Measurements from ENCODE around the gene CFAP99.

CFAP99 gene

GRCh38 chr4:2478229-2478628 lies 59.5 kb downstream of the CFAP99 start:
- no peak for FAIRE-seq

- no peak for FAIRE-seq
Measured at GRCh38 chr4:2480649-2481048, 61.9 kb downstream of the CFAP99 start.

GRCh38 chr4:2482192-2482591 lies 63.4 kb downstream of the CFAP99 start:
- FAIRE-seq: no peak

- FAIRE-seq: no peak
Measured at GRCh38 chr4:2482693-2483092, 63.9 kb downstream of the CFAP99 start.

- no peak for FAIRE-seq
Measured at GRCh38 chr4:2483237-2483636, 64.5 kb downstream of the CFAP99 start.

GRCh38 chr4:2484185-2484584 lies 65.4 kb downstream of the CFAP99 start:
- FAIRE-seq: no peak

- FAIRE-seq: no peak
Measured at GRCh38 chr4:2484993-2485392, 66.2 kb downstream of the CFAP99 start.

GRCh38 chr4:2485956-2486355 lies 67.2 kb downstream of the CFAP99 start:
- no peak for FAIRE-seq

GRCh38 chr4:2486981-2487380 lies 68.2 kb downstream of the CFAP99 start:
- no peak for FAIRE-seq

GRCh38 chr4:2487632-2488031 lies 68.9 kb downstream of the CFAP99 start:
- no peak for FAIRE-seq

GRCh38 chr4:2489081-2489805 lies 70.5 kb downstream of the CFAP99 start:
- FAIRE-seq: no peak

GRCh38 chr4:2489841-2490552 lies 71.2 kb downstream of the CFAP99 start:
- no peak for FAIRE-seq

GRCh38 chr4:2492970-2493369 lies 74.2 kb downstream of the CFAP99 start:
- FAIRE-seq: no peak

GRCh38 chr4:2494992-2495391 lies 76.2 kb downstream of the CFAP99 start:
- FAIRE-seq: no peak

GRCh38 chr4:2497324-2497723 lies 78.6 kb downstream of the CFAP99 start:
- FAIRE-seq: no peak

GRCh38 chr4:2497931-2498330 lies 79.2 kb downstream of the CFAP99 start:
- no peak for FAIRE-seq

- FAIRE-seq: no peak
Measured at GRCh38 chr4:2500547-2500946, 81.8 kb downstream of the CFAP99 start.

- FAIRE-seq: no peak
Measured at GRCh38 chr4:2501034-2501594, 82.4 kb downstream of the CFAP99 start.

- FAIRE-seq: no peak
Measured at GRCh38 chr4:2503809-2504208, 85.1 kb downstream of the CFAP99 start.

- no peak for FAIRE-seq
Measured at GRCh38 chr4:2507259-2507658, 88.5 kb downstream of the CFAP99 start.

GRCh38 chr4:2507855-2508254 lies 89.1 kb downstream of the CFAP99 start:
- no peak for FAIRE-seq

GRCh38 chr4:2510351-2511259 lies 91.8 kb downstream of the CFAP99 start:
- no peak for FAIRE-seq

- FAIRE-seq: no peak
Measured at GRCh38 chr4:2511645-2512131, 92.9 kb downstream of the CFAP99 start.

Data from A204.1 (cell line).